Panc1 (cell line): ENCODE data around the gene SIGLEC11. TPM values are rescaled to one million over a fixed set of nuclear protein-coding genes. Genes with fewer than 3 reads are reported as not detected.

Experiments
- ATAC-seq: fragments of 200-7000 bp; cut with Tn5 transposase; 2 replicates; pipeline ENCODE4 v1.9.1; 2020; ENCODE audit warnings: mild to moderate bottlenecking, moderate library complexity
- BruUV-seq: library from RNA; stranded (reverse); fragments of 400-500 nt; replicated peaks from 2 replicates; lab custom pipeline; 2021; lab: Mats Ljungman, UMichigan
- CTCF ChIA-PET: fragments of 300-600 bp; sonication (Branson Sonifier 250); formaldehyde crosslinking; loops from one replicate; lab custom pipeline; 2022; ENCODE audit warnings: antibody characterized with exemption; lab: Charles Lee
- POLR2A ChIA-PET: fragments of 300-600 bp; sonication (Branson Sonifier 250); formaldehyde crosslinking; loops from one replicate; lab custom pipeline; 2022; ENCODE audit warnings: antibody characterized with exemption; lab: Charles Lee
- DNase-seq: peaks from one replicate; pipeline ENCODE4 v3.0.0-alpha.2; 2010; ENCODE audit warnings: low read depth, low spot score
- H3K27ac ChIP-seq: 2 replicates; pipeline ENCODE4 v1.5.1; 2011; ENCODE audit warnings: mild to moderate bottlenecking, low read length, inconsistent platforms
- H3K27me3 ChIP-seq: fragments of 200-500 bp; sonication (Bioruptor generic); 2 replicates; pipeline ENCODE4 v1.6.0; 2014; ENCODE audit warnings: low read length, inconsistent platforms; ENCODE audit not compliant: control insufficient read depth, insufficient read depth
- H3K36me3 ChIP-seq: fragments of 200-500 bp; sonication (Bioruptor generic); 2 replicates; pipeline ENCODE4 v1.5.1; 2014; ENCODE audit warnings: inconsistent platforms, mild to moderate bottlenecking, low read length, moderate library complexity; ENCODE audit not compliant: control insufficient read depth, insufficient read depth
- H3K4me1 ChIP-seq: 2 replicates; pipeline ENCODE4 v1.5.1; 2011; ENCODE audit warnings: inconsistent platforms, mild to moderate bottlenecking, low read length, moderate library complexity; ENCODE audit not compliant: control insufficient read depth, insufficient read depth
- H3K4me3 ChIP-seq, 2 experiments: 2 replicates each; pipeline ENCODE4 v1.5.1; 2011 to 2012; ENCODE audit warnings: low read depth in 2 of 2, low read length in 2 of 2, mild to moderate bottlenecking in 2 of 2, inconsistent platforms in 1 of 2, moderate library complexity in 1 of 2
- H3K9me3 ChIP-seq: fragments of 200-500 bp; sonication (Bioruptor generic); 2 replicates; pipeline ENCODE4 v1.5.1; 2014; ENCODE audit warnings: low read depth, mild to moderate bottlenecking, inconsistent platforms, low read length, moderate library complexity; ENCODE audit not compliant: control insufficient read depth, insufficient read depth
- POLR2AphosphoS5 ChIP-seq: IDR thresholded peaks from 2 replicates; pipeline ENCODE4 v1.6.1; 2012; ENCODE audit warnings: mild to moderate bottlenecking, low read depth, low read length, moderate library complexity
- SIN3A ChIP-seq: IDR thresholded peaks from 2 replicates; pipeline ENCODE4 v1.6.1; 2012; ENCODE audit warnings: low read depth, mild to moderate bottlenecking, low read length, moderate library complexity, borderline replicate concordance; ENCODE audit not compliant: insufficient read depth
- TCF7L2 ChIP-seq: IDR thresholded peaks from 2 replicates; pipeline ENCODE4 v1.6.1; 2011; ENCODE audit warnings: mild to moderate bottlenecking, low read depth, low read length, inconsistent platforms
- in situ Hi-C: cut with HindIII; loops from 2 replicates; pipeline ENCODE4 v1.10.0; 2016; ENCODE audit warnings: low sequenced_read_pairs, low pct_unique_long_range_greater_than_20kb
- intact Hi-C: fragments of 100-400 bp; cut with micrococcal nuclease; formaldehyde crosslinking; loops from one replicate; pipeline ENCODE4 v1.10.0; 2022; ENCODE audit not compliant: unreplicated experiment
- total RNA-seq: library from RNA; stranded (reverse); gene quantifications from one replicate; pipeline ENCODE4 v1.2.1, GENCODE V29; 2021; ENCODE audit not compliant: unreplicated experiment
- TF ChIP-seq, protein P1 (sequence below): fragments of 450-650 bp; IDR thresholded peaks from 2 replicates; pipeline ENCODE4 v1.5.1; 2017; ENCODE audit warnings: mild to moderate bottlenecking
- TF ChIP-seq, protein P2 (sequence below), 2 experiments: IDR thresholded peaks; 2 replicates each; pipeline ENCODE4 v1.6.1; 2011 to 2012; ENCODE audit warnings: low read depth in 2 of 2, control low read depth in 1 of 2, low read length in 1 of 2, mild to moderate bottlenecking in 1 of 2, moderate library complexity in 1 of 2; ENCODE audit not compliant: insufficient read depth in 1 of 2

Gene SIGLEC11
- total RNA-seq, 1 experiment from 2014 or later = not detected

DNA sequence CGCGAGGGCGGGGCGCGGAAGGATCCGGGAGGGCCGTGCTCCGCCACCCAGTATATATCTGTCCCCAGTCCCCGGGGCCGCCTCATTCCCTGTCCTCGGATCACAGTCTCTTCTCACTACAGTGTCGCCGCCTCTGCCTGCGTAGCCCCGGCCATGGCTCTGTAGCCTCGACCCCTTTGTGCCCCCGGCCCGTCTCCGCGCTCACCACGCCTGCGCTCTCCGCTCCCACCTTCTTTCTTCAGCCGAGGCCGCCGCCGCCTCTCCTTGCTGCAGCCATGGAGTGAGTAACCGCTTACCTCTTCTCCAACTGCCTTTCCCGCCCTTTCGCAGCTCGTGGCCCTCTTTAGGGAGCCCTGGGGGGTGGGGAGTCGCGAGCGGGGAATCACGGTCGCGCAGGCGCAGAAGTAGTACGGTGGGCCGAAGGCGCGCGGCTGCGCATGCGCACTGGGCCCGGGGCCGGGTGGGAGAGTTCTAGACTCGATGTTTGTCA, 31.8 kb downstream of the SIGLEC11 start, which contains the start of the genes ATF5 and NUP62:
TSS of gene ATF5 (plus strand) at position 85 of the 490 bp plus-strand sequence. CDS start 1,646 bp downstream, outside the sequence.
TSS of gene NUP62 (minus strand) at position 384 of the 490 bp plus-strand sequence. CDS start 19,697 bp downstream, outside the sequence.
- Histone ChIP-seq H3K27ac (peak within 1 kb of the TSS; percentile 99), H3K9me3 (no peaks in the 10 kb centered on the region), H3K27me3 (no peaks in the 10 kb centered on the region), H3K4me1 (peaks cover 12% of the 10 kb centered on the region), H3K36me3 (no peaks in the 10 kb centered on the region; the same call in none of the 2 replicates), H3K4me3 (peak within 1 kb of the TSS; percentile 85 to 88)
- ATAC-seq (peak; percentile 82), DNase-seq (no peak)
- TF ChIP-seq POLR2AphosphoS5 = peak; percentile 96
- peak; percentile 95; the same call in 1 of the 2 replicates for TF ChIP-seq SIN3A
- TF ChIP-seq, protein P1, sequence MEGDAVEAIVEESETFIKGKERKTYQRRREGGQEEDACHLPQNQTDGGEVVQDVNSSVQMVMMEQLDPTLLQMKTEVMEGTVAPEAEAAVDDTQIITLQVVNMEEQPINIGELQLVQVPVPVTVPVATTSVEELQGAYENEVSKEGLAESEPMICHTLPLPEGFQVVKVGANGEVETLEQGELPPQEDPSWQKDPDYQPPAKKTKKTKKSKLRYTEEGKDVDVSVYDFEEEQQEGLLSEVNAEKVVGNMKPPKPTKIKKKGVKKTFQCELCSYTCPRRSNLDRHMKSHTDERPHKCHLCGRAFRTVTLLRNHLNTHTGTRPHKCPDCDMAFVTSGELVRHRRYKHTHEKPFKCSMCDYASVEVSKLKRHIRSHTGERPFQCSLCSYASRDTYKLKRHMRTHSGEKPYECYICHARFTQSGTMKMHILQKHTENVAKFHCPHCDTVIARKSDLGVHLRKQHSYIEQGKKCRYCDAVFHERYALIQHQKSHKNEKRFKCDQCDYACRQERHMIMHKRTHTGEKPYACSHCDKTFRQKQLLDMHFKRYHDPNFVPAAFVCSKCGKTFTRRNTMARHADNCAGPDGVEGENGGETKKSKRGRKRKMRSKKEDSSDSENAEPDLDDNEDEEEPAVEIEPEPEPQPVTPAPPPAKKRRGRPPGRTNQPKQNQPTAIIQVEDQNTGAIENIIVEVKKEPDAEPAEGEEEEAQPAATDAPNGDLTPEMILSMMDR = no peak
- ChIA-PET POLR2A (interaction anchor here (1.0 kb wide), 1 partner anchor 60 kb away, joined by 5 read pairs; no protein-coding TSS in a partner anchor), CTCF (interaction anchor here (0.7 kb wide), 1 partner anchor 959 kb away, joined by 4 read pairs; no protein-coding TSS in a partner anchor)
- TSS peak; percentile 78 for BruUV-seq
- intact Hi-C loops = no loop called here
- in situ Hi-C loops = no loop called here

DNA sequence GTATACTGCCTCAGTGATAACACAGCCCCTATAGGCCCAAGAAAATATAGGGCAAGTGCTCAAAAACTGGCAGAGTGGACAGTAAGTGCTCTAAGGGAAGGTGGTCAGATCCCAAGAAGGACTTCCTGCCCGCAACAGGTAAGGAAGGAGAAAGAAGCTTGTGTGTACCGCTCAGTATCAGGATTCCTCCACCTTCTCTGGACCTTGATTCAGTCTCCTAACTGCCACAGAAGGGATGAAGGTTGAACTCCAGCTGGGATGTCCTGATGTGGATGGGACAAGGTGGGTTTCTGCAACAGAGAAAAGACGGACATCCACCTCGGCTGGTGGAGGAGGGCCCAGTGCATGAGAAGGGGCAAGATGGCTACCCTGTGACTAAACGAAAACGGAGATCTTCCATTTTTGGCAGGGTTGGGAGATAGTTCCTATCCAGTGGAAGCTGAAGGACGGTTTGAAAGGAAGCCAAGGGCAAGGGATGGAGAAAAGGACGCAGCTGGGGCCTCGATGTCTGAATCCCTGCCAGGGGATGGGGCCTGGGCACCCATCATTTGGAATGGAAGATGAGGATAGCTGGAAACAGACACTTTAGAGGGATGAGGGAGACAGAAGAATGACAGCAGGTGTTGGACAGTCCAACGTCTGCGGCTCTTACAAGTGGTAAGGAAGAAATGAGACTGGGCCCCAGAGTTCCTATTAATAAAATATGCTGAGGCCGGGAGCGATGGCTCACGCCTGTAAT, 33.3 kb downstream of the SIGLEC11 start:
- no TSS peak for BruUV-seq
- Histone ChIP-seq H3K27me3 (no peaks in the 10 kb centered on the region), H3K36me3 (no peaks in the 10 kb centered on the region; the same call in none of the 2 replicates), H3K4me1 (peaks cover 12% of the 10 kb centered on the region), H3K27ac (peak overlapping the region; percentile 99), H3K9me3 (no peaks in the 10 kb centered on the region), H3K4me3 (peak overlapping the region; percentile 27 to 85; a peak in 3 of 4 replicates)
- ATAC-seq (no peak), DNase-seq (no peak)
- in situ Hi-C loops (no loop called here), intact Hi-C loops (no loop called here)
- CTCF ChIA-PET = no interaction called here
- POLR2A ChIA-PET = no interaction called here
- TF ChIP-seq TCF7L2 (no peak), POLR2AphosphoS5 (no peak), SIN3A (no peak)
- TF ChIP-seq, protein P2, sequence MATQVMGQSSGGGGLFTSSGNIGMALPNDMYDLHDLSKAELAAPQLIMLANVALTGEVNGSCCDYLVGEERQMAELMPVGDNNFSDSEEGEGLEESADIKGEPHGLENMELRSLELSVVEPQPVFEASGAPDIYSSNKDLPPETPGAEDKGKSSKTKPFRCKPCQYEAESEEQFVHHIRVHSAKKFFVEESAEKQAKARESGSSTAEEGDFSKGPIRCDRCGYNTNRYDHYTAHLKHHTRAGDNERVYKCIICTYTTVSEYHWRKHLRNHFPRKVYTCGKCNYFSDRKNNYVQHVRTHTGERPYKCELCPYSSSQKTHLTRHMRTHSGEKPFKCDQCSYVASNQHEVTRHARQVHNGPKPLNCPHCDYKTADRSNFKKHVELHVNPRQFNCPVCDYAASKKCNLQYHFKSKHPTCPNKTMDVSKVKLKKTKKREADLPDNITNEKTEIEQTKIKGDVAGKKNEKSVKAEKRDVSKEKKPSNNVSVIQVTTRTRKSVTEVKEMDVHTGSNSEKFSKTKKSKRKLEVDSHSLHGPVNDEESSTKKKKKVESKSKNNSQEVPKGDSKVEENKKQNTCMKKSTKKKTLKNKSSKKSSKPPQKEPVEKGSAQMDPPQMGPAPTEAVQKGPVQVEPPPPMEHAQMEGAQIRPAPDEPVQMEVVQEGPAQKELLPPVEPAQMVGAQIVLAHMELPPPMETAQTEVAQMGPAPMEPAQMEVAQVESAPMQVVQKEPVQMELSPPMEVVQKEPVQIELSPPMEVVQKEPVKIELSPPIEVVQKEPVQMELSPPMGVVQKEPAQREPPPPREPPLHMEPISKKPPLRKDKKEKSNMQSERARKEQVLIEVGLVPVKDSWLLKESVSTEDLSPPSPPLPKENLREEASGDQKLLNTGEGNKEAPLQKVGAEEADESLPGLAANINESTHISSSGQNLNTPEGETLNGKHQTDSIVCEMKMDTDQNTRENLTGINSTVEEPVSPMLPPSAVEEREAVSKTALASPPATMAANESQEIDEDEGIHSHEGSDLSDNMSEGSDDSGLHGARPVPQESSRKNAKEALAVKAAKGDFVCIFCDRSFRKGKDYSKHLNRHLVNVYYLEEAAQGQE (IDR thresholded peaks at IDR 0.05; ENCODE audit: insufficient read depth in 1 of 2, low read depth in 2 of 2, low read length in 1 of 2) = no peak
- TF ChIP-seq, protein P1 = no peak
